GM12878 (cell line): ENCODE measurements around the gene CDR2. TPM values are rescaled to one million over a fixed set of nuclear protein-coding genes. Genes with fewer than 3 reads are reported as not detected.

Experiments
- ATAC-seq: fragments of 200-7000 bp; cut with Tn5 transposase; 3 replicates; pipeline ENCODE4 v1.9.1; 2020; ENCODE audit warnings: mild to moderate bottlenecking, moderate library complexity
- BruUV-seq: library from RNA; stranded (reverse); fragments of 400-500 nt; replicated peaks from 2 replicates; lab custom pipeline; 2021; lab: Mats Ljungman, UMichigan
- CTCF ChIA-PET: fragments of 300-600 bp; sonication (Branson Sonifier 250); formaldehyde crosslinking; extraction: SDS; loops from one replicate; lab custom pipeline; 2021; ENCODE audit warnings: inconsistent platforms; lab: Yijun Ruan, JAX
- POLR2A ChIA-PET: fragments of 350-600 bp; formaldehyde crosslinking; extraction: SDS; loops from one replicate; lab custom pipeline; 2021; ENCODE audit warnings: inconsistent platforms; lab: Charles Lee
- RAD21 ChIA-PET: fragments of 300-600 bp; sonication (Branson Sonifier 250); formaldehyde crosslinking; loops from one replicate; lab custom pipeline; 2023; ENCODE audit warnings: antibody characterized with exemption; ENCODE audit not compliant: unreplicated experiment; lab: Charles Lee
- SMC1A ChIA-PET: fragments of 300-600 bp; sonication (Branson Sonifier 250); formaldehyde crosslinking; loops from one replicate; lab custom pipeline; 2023; ENCODE audit not compliant: unreplicated experiment, uncharacterized antibody; lab: Charles Lee
- DNase-seq: peaks from one replicate; pipeline ENCODE4 v3.0.0-alpha.2; 2011; ENCODE audit warnings: low read depth, low spot score
- FAIRE-seq: peaks from 3 replicates; lab custom pipeline; 2011; peaks lifted over from hg19 to GRCh38; lab: Jason Lieb, UNC
- H2AFZ ChIP-seq: 2 replicates; pipeline ENCODE4 v1.6.0; 2011; ENCODE audit warnings: low read depth, low read length, control low read depth; ENCODE audit not compliant: control insufficient read depth
- H3K27ac ChIP-seq: 2 replicates; pipeline ENCODE4 v1.5.1; 2011; ENCODE audit warnings: control low read depth; ENCODE audit not compliant: control insufficient read depth, insufficient read depth
- H3K27me3 ChIP-seq, 2 experiments: replicated peaks in 1 of 2; 2 replicates each; pipeline versions ENCODE4 v1.6.0 to v1.6.1; 2011; ENCODE audit warnings: low read length in 1 of 2; ENCODE audit not compliant: control insufficient read depth in 2 of 2, insufficient read depth in 2 of 2
- H3K36me3 ChIP-seq, 2 experiments: 2 replicates each; pipeline ENCODE4 v1.5.1; 2011; ENCODE audit warnings: low read length in 1 of 2; ENCODE audit not compliant: control insufficient read depth in 2 of 2, insufficient read depth in 2 of 2
- H3K4me1 ChIP-seq: 2 replicates; pipeline ENCODE4 v1.6.1; 2011; ENCODE audit warnings: mild to moderate bottlenecking, low read length, moderate library complexity, mixed read lengths; ENCODE audit not compliant: control insufficient read depth, insufficient read depth
- H3K4me2 ChIP-seq: 2 replicates; pipeline ENCODE4 v1.6.0; 2011; ENCODE audit warnings: control low read depth; ENCODE audit not compliant: control insufficient read depth, insufficient read depth
- H3K4me3 ChIP-seq: fragments of 200-600 bp; sonication (generic); 2 replicates; pipeline ENCODE4 v1.5.1; 2016
- H3K79me2 ChIP-seq: 2 replicates; pipeline ENCODE4 v1.6.0; 2011; ENCODE audit warnings: low read length; ENCODE audit not compliant: control insufficient read depth, insufficient read depth
- H3K9ac ChIP-seq: 2 replicates; pipeline ENCODE4 v1.8.0; 2011; ENCODE audit warnings: low read length, control low read depth, mixed read lengths; ENCODE audit not compliant: control insufficient read depth, insufficient read depth
- H3K9me3 ChIP-seq: replicated peaks from 3 replicates; pipeline ENCODE4 v1.5.1; 2011; ENCODE audit warnings: mild to moderate bottlenecking, low read length; ENCODE audit not compliant: control insufficient read depth, insufficient read depth
- H4K20me1 ChIP-seq: 2 replicates; pipeline ENCODE4 v1.6.0; 2011; ENCODE audit not compliant: control insufficient read depth, insufficient read depth
- CREB1 ChIP-seq: IDR thresholded peaks from 2 replicates; pipeline ENCODE4 v1.6.1; 2012; ENCODE audit warnings: low read depth, mild to moderate bottlenecking, inconsistent platforms
- FOS ChIP-seq: IDR thresholded peaks from 3 replicates; pipeline ENCODE4 v1.6.1; 2011; ENCODE audit warnings: borderline replicate concordance; ENCODE audit not compliant: insufficient read length; ENCODE audit errors: extremely low read depth
- IKZF1 ChIP-seq: fragments of 450-650 bp; conservative IDR thresholded peaks from 2 replicates; pipeline ENCODE4 v1.6.1; 2017; ENCODE audit warnings: antibody characterized with exemption, mild to moderate bottlenecking
- MXI1 ChIP-seq: fragments of 150-350 bp; IDR thresholded peaks from 2 replicates; pipeline ENCODE4 v1.6.1; 2011; ENCODE audit warnings: low read depth, mild to moderate bottlenecking, inconsistent platforms, low read length, improper control_type of control experiment
- POLR2A ChIP-seq: IDR thresholded peaks from 2 replicates; pipeline ENCODE4 v1.6.1; 2011; ENCODE audit warnings: low read depth, mild to moderate bottlenecking, low read length
- RB1 ChIP-seq: fragments of 450-650 bp; formaldehyde crosslinking; IDR thresholded peaks from 2 replicates; pipeline ENCODE4 v1.6.1; 2017; ENCODE audit warnings: mild to moderate bottlenecking, borderline replicate concordance
- SMC3 ChIP-seq: IDR thresholded peaks from 2 replicates; pipeline ENCODE4 v1.6.1; 2011; ENCODE audit warnings: low read length, improper control_type of control experiment, borderline replicate concordance
- SPI1 ChIP-seq: IDR thresholded peaks from 2 replicates; pipeline ENCODE4 v1.6.1; 2011; ENCODE audit warnings: low read depth, mild to moderate bottlenecking, low read length, moderate library complexity, borderline replicate concordance; ENCODE audit not compliant: insufficient read depth
- STAT3 ChIP-seq: IDR thresholded peaks from 2 replicates; pipeline ENCODE4 v1.6.1; 2011; ENCODE audit warnings: low read depth, low read length, improper control_type of control experiment
- SUZ12 ChIP-seq: fragments of 200-600 bp; sonication (generic); IDR thresholded peaks from one replicate; pipeline ENCODE4 v1.6.1; 2018; ENCODE audit warnings: antibody characterized with exemption, mild to moderate bottlenecking; ENCODE audit not compliant: unreplicated experiment
- TAF1 ChIP-seq: IDR thresholded peaks from 2 replicates; pipeline ENCODE4 v1.6.1; 2011; ENCODE audit warnings: mild to moderate bottlenecking, low read depth, low read length, borderline replicate concordance
- TCF7 ChIP-seq: IDR thresholded peaks from 2 replicates; pipeline ENCODE4 v1.6.1; 2014; ENCODE audit warnings: antibody characterized with exemption, borderline replicate concordance
- ZNF622 ChIP-seq: fragments of 450-650 bp; IDR thresholded peaks from 2 replicates; pipeline ENCODE4 v1.6.1; 2017; ENCODE audit warnings: mild to moderate bottlenecking, inconsistent platforms
- WGBS: methylation state at CpG from one replicate; pipeline ENCODE4 v1.1.6; 2016; ENCODE audit warnings: low lambda C conversion rate; ENCODE audit not compliant: insufficient replicate concordance, insufficient coverage; ENCODE audit errors: missing lambda C conversion rate; 5-methylcytosine and 5-hydroxymethylcytosine counted together
- in situ Hi-C: fragments of 300-500 bp; cut with MboI; formaldehyde crosslinking; loops from 9 replicates; pipeline ENCODE4 v1.14.3; 2018; ENCODE audit warnings: mixed read lengths
- intact Hi-C: fragments of 100-400 bp; cut with micrococcal nuclease; formaldehyde crosslinking; loops from one replicate; pipeline ENCODE4 v1.14.2; 2022; ENCODE audit not compliant: unreplicated experiment
- polyA plus RNA-seq, 11 experiments: library from polyadenylated mRNA; depleted of rRNA in 4 of 11; unstranded in 6 of 11; stranded (reverse) in 5 of 11; fragments of >200 nt; fragmentation: Nextera tagmentation in 4 of 11; fragmentation: Illumina TruSeq in 1 of 11; extraction: Ambion mirVana in 4 of 11; extraction: Trizol in 1 of 11; gene quantifications; 1 replicate in 1 of 11; 2 replicates in 10 of 11; pipeline versions ENCODE4 v1.2.1 to v1.2.3, GENCODE V29; 2011 to 2016; ENCODE audit warnings: inconsistent platforms in 2 of 11, missing spikeins in 2 of 11, low read depth in 1 of 11
- total RNA-seq, 4 experiments: library from RNA; depleted of rRNA in 3 of 4; stranded (reverse); fragments of >200 nt in 3 of 4; fragmentation: Illumina TruSeq in 1 of 4; extraction: Trizol in 1 of 4; gene quantifications; 2 replicates each; pipeline versions ENCODE4 v1.2.1 to v1.2.3, GENCODE V29; 2013 to 2021
- TF ChIP-seq, protein P1 (sequence below): IDR thresholded peaks from 2 replicates; pipeline ENCODE4 v1.6.1; 2012; ENCODE audit warnings: mild to moderate bottlenecking, low read depth, low read length

The CDR2 gene
- total and polyA plus RNA-seq, 10 of the 15 experiments (the other 5 are each of a cell fraction or from before 2014, with no cell fraction given): 4.8 to 24.3 (median 19.2) TPM

DNA sequence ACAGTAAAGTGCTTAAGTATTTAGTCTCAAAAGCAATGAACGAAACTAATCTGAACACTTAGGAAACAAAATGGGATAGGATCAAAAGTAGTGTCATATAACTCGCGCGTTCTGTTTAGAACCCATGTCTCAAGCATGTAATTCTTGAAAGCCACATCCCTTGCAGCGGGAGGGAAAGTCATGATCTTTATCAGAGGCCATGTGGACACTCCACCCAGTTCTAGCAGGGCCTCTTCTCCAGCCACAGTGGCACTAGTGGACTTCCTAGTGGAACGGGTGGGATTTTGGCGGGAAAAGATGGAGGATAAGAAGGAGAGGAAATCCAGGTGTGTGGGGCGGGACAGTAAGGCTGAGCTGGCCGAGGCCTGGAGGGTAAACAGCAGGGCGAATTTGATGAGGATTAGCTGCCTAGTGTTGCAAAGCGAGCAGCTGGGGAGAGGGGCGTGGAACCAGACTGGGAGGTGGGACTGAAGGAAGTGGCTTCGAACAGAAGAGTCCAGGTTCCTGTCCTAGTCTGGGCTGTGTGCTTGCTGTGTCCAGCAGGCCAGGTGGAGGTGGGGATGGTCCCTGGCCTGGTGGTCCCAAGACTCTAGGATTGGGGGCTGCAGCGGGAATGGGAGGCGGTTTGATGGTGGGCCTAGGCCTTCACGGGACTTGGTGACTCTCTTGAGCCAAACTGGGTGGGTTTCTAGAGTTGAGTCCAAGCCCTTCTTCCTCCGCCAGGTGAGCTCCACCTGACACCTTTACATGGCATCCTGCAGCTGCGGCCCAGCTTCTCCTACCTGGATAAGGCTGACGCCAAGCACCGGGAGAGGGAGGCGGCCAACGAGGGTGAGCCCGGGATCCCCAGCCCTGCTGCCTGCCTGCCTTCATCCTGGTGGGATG lies 61.3 kb downstream of the CDR2 start:
- Histone ChIP-seq H3K27me3 (no peaks in the 10 kb centered on the region), H2AFZ (no peak overlapping the region), H3K27ac (no peak overlapping the region), H3K9me3 (no peaks in the 10 kb centered on the region), H3K4me3 (no peak overlapping the region), H3K4me2 (no peak overlapping the region), H3K9ac (no peak overlapping the region), H3K36me3 (peaks cover 29 to 40% of the 10 kb centered on the region in 2 experiments; a peak in 3 of 4 replicates), H3K4me1 (no peaks in the 10 kb centered on the region), H3K79me2 (no peaks in the 10 kb centered on the region), H4K20me1 (no peaks in the 10 kb centered on the region)
- POLR2A ChIA-PET: no interaction called here
- 95% methylated on average over 23 of the region's 23 CpGs for WGBS
- no peak for ATAC-seq
- SMC1A ChIA-PET: no interaction called here
- in situ Hi-C loops: loop anchor here (25.0 kb wide), 1 partner anchor 249 kb away; no protein-coding TSS in a partner anchor
- BruUV-seq: no TSS peak
- TF ChIP-seq RB1 (no peak), SMC3 (no peak), POLR2A (peak; percentile 16; the same call in 1 of the 2 replicates), MXI1 (no peak), TCF7 (no peak), ZNF622 (no peak), CREB1 (no peak)
- intact Hi-C loops: no loop called here
- RAD21 ChIA-PET: no interaction called here
- no peak for DNase-seq
- CTCF ChIA-PET: no interaction called here
- FAIRE-seq: no peak

GRCh38 chr16:22311520-22311919 lies 62.9 kb downstream of the CDR2 start:
- ChIA-PET POLR2A (no interaction called here), CTCF (interaction anchor here (4.0 kb wide), 1 partner anchor 11 kb away, joined by 21 read pairs; no protein-coding TSS in a partner anchor), RAD21 (no interaction called here), SMC1A (interaction anchor here (0.6 kb wide), 1 partner anchor 45 kb away, joined by 3 read pairs; no protein-coding TSS in a partner anchor)
- Histone ChIP-seq H3K9me3 (no peaks in the 10 kb centered on the region), H3K27me3 (no peaks in the 10 kb centered on the region), H3K4me2 (no peak overlapping the region), H3K4me3 (no peak overlapping the region), H2AFZ (no peak overlapping the region), H4K20me1 (no peaks in the 10 kb centered on the region), H3K27ac (no peak overlapping the region), H3K4me1 (no peaks in the 10 kb centered on the region), H3K9ac (no peak overlapping the region), H3K79me2 (no peaks in the 10 kb centered on the region), H3K36me3 (peaks cover 29 to 45% of the 10 kb centered on the region in 2 experiments; a peak in 3 of 4 replicates)
- ATAC-seq (no peak), DNase-seq (no peak), FAIRE-seq (no peak)
- BruUV-seq: no TSS peak
- in situ Hi-C loops: loop anchor here (25.0 kb wide), 1 partner anchor 251 kb away; no protein-coding TSS in a partner anchor
- intact Hi-C loops: no loop called here
- WGBS: 99% methylated on average over 4 of the region's 4 CpGs
- TF ChIP-seq, protein P1, sequence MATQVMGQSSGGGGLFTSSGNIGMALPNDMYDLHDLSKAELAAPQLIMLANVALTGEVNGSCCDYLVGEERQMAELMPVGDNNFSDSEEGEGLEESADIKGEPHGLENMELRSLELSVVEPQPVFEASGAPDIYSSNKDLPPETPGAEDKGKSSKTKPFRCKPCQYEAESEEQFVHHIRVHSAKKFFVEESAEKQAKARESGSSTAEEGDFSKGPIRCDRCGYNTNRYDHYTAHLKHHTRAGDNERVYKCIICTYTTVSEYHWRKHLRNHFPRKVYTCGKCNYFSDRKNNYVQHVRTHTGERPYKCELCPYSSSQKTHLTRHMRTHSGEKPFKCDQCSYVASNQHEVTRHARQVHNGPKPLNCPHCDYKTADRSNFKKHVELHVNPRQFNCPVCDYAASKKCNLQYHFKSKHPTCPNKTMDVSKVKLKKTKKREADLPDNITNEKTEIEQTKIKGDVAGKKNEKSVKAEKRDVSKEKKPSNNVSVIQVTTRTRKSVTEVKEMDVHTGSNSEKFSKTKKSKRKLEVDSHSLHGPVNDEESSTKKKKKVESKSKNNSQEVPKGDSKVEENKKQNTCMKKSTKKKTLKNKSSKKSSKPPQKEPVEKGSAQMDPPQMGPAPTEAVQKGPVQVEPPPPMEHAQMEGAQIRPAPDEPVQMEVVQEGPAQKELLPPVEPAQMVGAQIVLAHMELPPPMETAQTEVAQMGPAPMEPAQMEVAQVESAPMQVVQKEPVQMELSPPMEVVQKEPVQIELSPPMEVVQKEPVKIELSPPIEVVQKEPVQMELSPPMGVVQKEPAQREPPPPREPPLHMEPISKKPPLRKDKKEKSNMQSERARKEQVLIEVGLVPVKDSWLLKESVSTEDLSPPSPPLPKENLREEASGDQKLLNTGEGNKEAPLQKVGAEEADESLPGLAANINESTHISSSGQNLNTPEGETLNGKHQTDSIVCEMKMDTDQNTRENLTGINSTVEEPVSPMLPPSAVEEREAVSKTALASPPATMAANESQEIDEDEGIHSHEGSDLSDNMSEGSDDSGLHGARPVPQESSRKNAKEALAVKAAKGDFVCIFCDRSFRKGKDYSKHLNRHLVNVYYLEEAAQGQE: no peak
- TF ChIP-seq SUZ12: no peak
- no peak for TF ChIP-seq IKZF1
- no peak for TF ChIP-seq SPI1
- TF ChIP-seq TAF1: no peak
- TF ChIP-seq FOS: no peak
- TF ChIP-seq STAT3: no peak
